ENCODE data around the gene TES. TPM values are rescaled to one million over a fixed set of nuclear protein-coding genes. Genes with fewer than 3 reads are reported as not detected.

The TES gene
- total and polyA plus RNA-seq, 3 donors from 2014 or later: 40.4 to 120 (median 71.0) TPM

- TF ChIP-seq CTCF (IDR thresholded peaks at IDR 0.05): no peak
- TF ChIP-seq POLR2A (IDR thresholded peaks at IDR 0.05): no peak
- Histone ChIP-seq H3K27ac (no peak overlapping the region), H3K4me3 (no peak overlapping the region), H3K4me1 (peaks cover 20% of the 10 kb centered on the region), H3K9me3 (no peaks in the 10 kb centered on the region), H3K27me3 (no peaks in the 10 kb centered on the region), H3K36me3 (ENCODE audit: low read depth, missing control alignments) (no peaks in the 10 kb centered on the region)
- DNase-seq: no peak
- intact Hi-C loops (cut with DNase I; ENCODE audit: low total_unique reads): no loop called here
- 90 to 91% methylated on average over 2 of the region's 2 CpGs for WGBS, 2 donors
Observed at GRCh38 chr7:116226664-116227063, 16.3 kb downstream of the TES start.

GRCh38 chr7:116227678-116228239 lies 17.4 kb downstream of the TES start:
- Histone ChIP-seq H3K27me3 (no peaks in the 10 kb centered on the region), H3K4me1 (peaks cover 20% of the 10 kb centered on the region), H3K9me3 (no peaks in the 10 kb centered on the region), H3K36me3 (ENCODE audit: low read depth, missing control alignments) (no peaks in the 10 kb centered on the region), H3K4me3 (no peak overlapping the region), H3K27ac (no peak overlapping the region)
- TF ChIP-seq CTCF (IDR thresholded peaks at IDR 0.05): no peak
- no peak for TF ChIP-seq POLR2A (IDR thresholded peaks at IDR 0.05)
- intact Hi-C loops (cut with DNase I; ENCODE audit: low total_unique reads): no loop called here
- WGBS, 2 donors: 75% methylated on average over 2 of the region's 2 CpGs
- DNase-seq: no peak

GRCh38 chr7:116228241-116228640 lies 17.9 kb downstream of the TES start:
- no peak overlapping the region for H3K4me3 ChIP-seq
- H3K27me3 ChIP-seq: no peaks in the 10 kb centered on the region
- H3K4me1 ChIP-seq: peaks cover 20% of the 10 kb centered on the region
- WGBS, 2 donors: 72 to 81% methylated on average over 5 of the region's 5 CpGs
- DNase-seq: no peak
- no peaks in the 10 kb centered on the region for H3K9me3 ChIP-seq
- TF ChIP-seq POLR2A (IDR thresholded peaks at IDR 0.05) (no peak), CTCF (IDR thresholded peaks at IDR 0.05) (no peak)
- H3K27ac ChIP-seq: no peak overlapping the region
- no peaks in the 10 kb centered on the region for H3K36me3 ChIP-seq (ENCODE audit: low read depth, missing control alignments)
- intact Hi-C loops (cut with DNase I; ENCODE audit: low total_unique reads): no loop called here

- intact Hi-C loops (cut with DNase I; ENCODE audit: low total_unique reads): no loop called here
- Histone ChIP-seq H3K27ac (no peak overlapping the region), H3K27me3 (no peaks in the 10 kb centered on the region), H3K4me3 (no peak overlapping the region), H3K9me3 (no peaks in the 10 kb centered on the region), H3K36me3 (ENCODE audit: low read depth, missing control alignments) (no peaks in the 10 kb centered on the region), H3K4me1 (peaks cover 20% of the 10 kb centered on the region)
- no peak for DNase-seq
- TF ChIP-seq CTCF (IDR thresholded peaks at IDR 0.05) (no peak), POLR2A (IDR thresholded peaks at IDR 0.05) (no peak)
Observed at GRCh38 chr7:116229366-116229765, 19.0 kb downstream of the TES start.

Measured in testis (tissue), 3 donors.